GM19025 (cell line): ENCODE results near the gene MEPCE.

Source experiments
- ATAC-seq: cut with Tn5 transposase; IDR thresholded peaks from one replicate; pipeline ENCODE4 v1.9.1; 2021; ENCODE audit warnings: mild to moderate bottlenecking, low read depth, moderate library complexity; ENCODE audit not compliant: unreplicated experiment

MEPCE gene

GRCh38 chr7:100481466-100481865 lies 51.8 kb downstream of the MEPCE start:
- ATAC-seq, result no peak

GRCh38 chr7:100482728-100483089 lies 53.1 kb downstream of the MEPCE start:
- ATAC-seq, result no peak

- peak; percentile 49 for ATAC-seq
Observed at GRCh38 chr7:100483090-100483721, 53.6 kb downstream of the MEPCE start.
